Ovary (tissue), 9 donors: Measurements from ENCODE around the gene MROH8. TPM values are rescaled to one million over a fixed set of nuclear protein-coding genes. Genes with fewer than 3 reads are reported as not detected.

Source experiments
- DNase-seq, 5 donors: peaks; one replicate each; pipeline ENCODE4 v3.0.0-alpha.2; 2019 to 2020
- H3K27ac ChIP-seq, 2 donors: fragments of 200-600 bp; one replicate each; pipeline versions ENCODE4 v1.5.1 to v1.8.0; 2019 to 2022
- H3K27me3 ChIP-seq: fragments of 200-600 bp; one replicate; pipeline ENCODE4 v1.8.0; 2022
- H3K36me3 ChIP-seq: fragments of 200-600 bp; sonication (generic); one replicate; pipeline ENCODE4 v1.5.1; 2019
- H3K4me1 ChIP-seq: one replicate; pipeline ENCODE4 v1.8.1; 2013; ENCODE audit warnings: mild to moderate bottlenecking, moderate library complexity; ENCODE audit not compliant: insufficient read depth
- H3K4me3 ChIP-seq: fragments of 200-600 bp; sonication (generic); one replicate; pipeline ENCODE4 v1.5.1; 2017
- H3K9me3 ChIP-seq, 2 donors: fragments of 200-600 bp in 1 of 2; sonication (generic) in 1 of 2; one replicate each; pipeline versions ENCODE4 v1.5.1 to v1.8.1; 2013 to 2019; ENCODE audit warnings: mild to moderate bottlenecking in 1 of 2, moderate library complexity in 1 of 2
- CTCF ChIP-seq, 3 donors: fragments of 450-650 bp in 2 of 3; fragments of 200-600 bp in 1 of 3; IDR thresholded peaks; one replicate each; pipeline versions ENCODE4 v1.5.1 to v1.8.0; 2016 to 2022; ENCODE audit warnings: antibody characterized with exemption in 3 of 3, mild to moderate bottlenecking in 1 of 3
- EP300 ChIP-seq: sonication (generic); formaldehyde crosslinking; IDR thresholded peaks from one replicate; pipeline ENCODE4 v1.6.1; 2017; ENCODE audit warnings: antibody characterized with exemption
- POLR2A ChIP-seq: fragments of 450-650 bp; IDR thresholded peaks from one replicate; pipeline ENCODE4 v1.6.1; 2017; ENCODE audit warnings: antibody characterized with exemption, mild to moderate bottlenecking, moderate library complexity
- WGBS, 3 donors: extraction: QIAGEN DNeasy Blood & Tissue Kit in 1 of 3; methylation state at CpG; one replicate each; pipeline versions ENCODE4 v1.1.5 to v1.1.7; 2013 to 2017; 5-methylcytosine and 5-hydroxymethylcytosine counted together
- intact Hi-C, 4 donors: fragments of 100-400 bp; cut with DNase I; formaldehyde crosslinking; loops; one replicate each; pipeline versions ENCODE4 v1.11.0 to v1.15.1; 2022 to 2023
- polyA plus RNA-seq, 2 donors: library from polyadenylated mRNA; stranded (reverse); fragments of 200-250 nt in 1 of 2; fragments of 350-450 nt in 1 of 2; fragmentation: Illumina TruSeq in 1 of 2; extraction: RNeasy Lipid Tissue Mini Kit (QIAGEN cat#74804) in 1 of 2; gene quantifications; one replicate each; pipeline ENCODE4 v1.2.3, GENCODE V29; 2013 to 2014
- total RNA-seq, 7 donors: library from RNA; depleted of rRNA in 2 of 7; stranded (reverse); fragments of >200 nt in 2 of 7; fragmentation: NEBNext Ultra II Directional in 3 of 7; extraction: Animal tissue kit (Norgen Biotek cat#: 25700) in 3 of 7; gene quantifications; one replicate each; pipeline versions ENCODE4 v1.1.0 to v1.2.4, GENCODE V29; 2016 to 2023
- donor health status: DM: no; HTN: no; CAD: no; lungs with moderate emphysema.
- donor health status: DM: no; HTN: no; CAD: no.
- donor health status: Bipolar disorder and iron deficiency.
- donor health status: DM: yes; HTN: yes; CAD: no.
- donor health status: DM: no; HTN: no; CAD: no.
- donor health status: DM: yes; HTN: yes; CAD: no.

The MROH8 gene
- total and polyA plus RNA-seq, 9 donors, result 2.3 to 6.4 (median 4.7) TPM

- H3K36me3 ChIP-seq, result no peaks in the 10 kb centered on the region
- H3K27ac ChIP-seq, result no peak overlapping the region
- TF ChIP-seq EP300 (no peak), CTCF (IDR thresholded peaks at IDR 0.05) (no peak), POLR2A (no peak)
- H3K4me1 ChIP-seq, result peaks cover 3% of the 10 kb centered on the region
- H3K27me3 ChIP-seq, result no peaks in the 10 kb centered on the region
- intact Hi-C loops, result loop anchor here in 1 of 4 donors (10.0 kb wide), 1 partner anchor 176 kb away; no protein-coding TSS in a partner anchor
- no peak for DNase-seq
- no peak overlapping the region for H3K4me3 ChIP-seq
- WGBS, 3 donors, result 93 to 98% (median 97%) methylated on average over 3 of the region's 3 CpGs
- H3K9me3 ChIP-seq, result no peaks in the 10 kb centered on the region
Measured at GRCh38 chr20:37209193-37209592, 29.8 kb upstream of the MROH8 start.

GRCh38 chr20:37207171-37207570 is 27.8 kb upstream of the MROH8 start:
- Histone ChIP-seq H3K36me3 (no peaks in the 10 kb centered on the region), H3K4me3 (no peak overlapping the region), H3K4me1 (peaks cover 3% of the 10 kb centered on the region), H3K27me3 (no peaks in the 10 kb centered on the region), H3K27ac (no peak overlapping the region), H3K9me3 (no peaks in the 10 kb centered on the region)
- WGBS, 3 donors, result 18 to 50% (median 36%) methylated on average over 11 of the region's 11 CpGs
- TF ChIP-seq POLR2A (no peak), EP300 (no peak), CTCF (IDR thresholded peaks at IDR 0.05) (no peak)
- DNase-seq, result peak in 2 of 5 donors; percentile 29 to 65
- intact Hi-C loops, result loop anchor here in 1 of 4 donors (10.0 kb wide), 1 partner anchor 178 kb away; no protein-coding TSS in a partner anchor

GRCh38 chr20:37205794-37206193 is 26.4 kb upstream of the MROH8 start:
- Histone ChIP-seq H3K4me1 (peaks cover 4% of the 10 kb centered on the region), H3K36me3 (no peaks in the 10 kb centered on the region), H3K27me3 (no peaks in the 10 kb centered on the region), H3K9me3 (no peaks in the 10 kb centered on the region), H3K4me3 (no peak overlapping the region), H3K27ac (no peak overlapping the region)
- DNase-seq, result no peak
- intact Hi-C loops, result loop anchor here in 1 of 4 donors (10.0 kb wide), 1 partner anchor 179 kb away; no protein-coding TSS in a partner anchor
- WGBS, 3 donors, result 50 to 54% (median 53%) methylated on average over 2 of the region's 2 CpGs
- TF ChIP-seq POLR2A (no peak), CTCF (IDR thresholded peaks at IDR 0.05) (no peak), EP300 (no peak)

GRCh38 chr20:37205130-37205529 is 25.8 kb upstream of the MROH8 start:
- intact Hi-C loops, result loop anchor here in 1 of 4 donors (10.0 kb wide), 1 partner anchor 180 kb away; no protein-coding TSS in a partner anchor
- peaks cover 4% of the 10 kb centered on the region for H3K4me1 ChIP-seq
- 31 to 54% (median 45%) methylated on average over 6 of the region's 6 CpGs for WGBS, 3 donors
- no peak overlapping the region for H3K4me3 ChIP-seq
- H3K9me3 ChIP-seq, result no peaks in the 10 kb centered on the region
- H3K27me3 ChIP-seq, result no peaks in the 10 kb centered on the region
- no peaks in the 10 kb centered on the region for H3K36me3 ChIP-seq
- no peak overlapping the region for H3K27ac ChIP-seq
- no peak for TF ChIP-seq POLR2A
- no peak for TF ChIP-seq CTCF (IDR thresholded peaks at IDR 0.05)
- TF ChIP-seq EP300, result no peak
- DNase-seq, result no peak
